PFSK-1 (cell line): ENCODE data around the gene SLC2A10.

Experiments
- FOXP2 ChIP-seq: optimal IDR thresholded peaks from 2 replicates; pipeline ENCODE3; 2011; ENCODE audit warnings: borderline replicate concordance, control low read depth, inconsistent platforms; ENCODE audit not compliant: insufficient read depth; ENCODE audit errors: extremely low read length, extremely low read depth
- POLR2AphosphoS5 ChIP-seq: IDR thresholded peaks from 2 replicates; pipeline ENCODE4 v1.6.1; 2012; ENCODE audit warnings: low read depth, mild to moderate bottlenecking, control low read depth, low read length, moderate library complexity
- REST ChIP-seq, 2 experiments: IDR thresholded peaks; 2 replicates each; pipeline versions ENCODE4 v1.6.1 to v1.8.0; 2011 to 2012; ENCODE audit warnings: low read depth in 2 of 2, low read length in 2 of 2, control low read depth in 1 of 2, inconsistent platforms in 1 of 2, mild to moderate bottlenecking in 1 of 2, moderate library complexity in 1 of 2; ENCODE audit not compliant: insufficient read depth in 1 of 2
- SIN3A ChIP-seq: IDR thresholded peaks from 2 replicates; pipeline ENCODE4 v1.6.1; 2012; ENCODE audit warnings: mild to moderate bottlenecking, low read length, moderate library complexity, borderline replicate concordance; ENCODE audit not compliant: insufficient read depth
- TAF1 ChIP-seq: IDR thresholded peaks from 2 replicates; pipeline ENCODE4 v1.6.1; 2012; ENCODE audit warnings: low read length, control low read depth, borderline replicate concordance; ENCODE audit not compliant: insufficient read depth

The SLC2A10 gene

GRCh38 chr20:46683939-46684750 lies 25.3 kb upstream of the SLC2A10 start:
- no peak for TF ChIP-seq TAF1
- no peak for TF ChIP-seq FOXP2
- TF ChIP-seq SIN3A: no peak
- no peak for TF ChIP-seq REST (IDR thresholded peaks at IDR 0.05; ENCODE audit: insufficient read depth in 1 of 2, low read depth in 2 of 2, low read length in 2 of 2)
- TF ChIP-seq POLR2AphosphoS5: no peak

GRCh38 chr20:46688151-46689081 lies 21.0 kb upstream of the SLC2A10 start:
- TF ChIP-seq POLR2AphosphoS5: no peak
- TF ChIP-seq SIN3A: 0 out of 2 replicates have a peak, but pooled peaks have one; percentile 22

- TF ChIP-seq POLR2AphosphoS5 (peak; percentile 69; the same call in 1 of the 2 replicates), TAF1 (peak; percentile 86; the same call in 1 of the 2 replicates), SIN3A (no peak)
Measured at GRCh38 chr20:46689082-46689753, 20.2 kb upstream of the SLC2A10 start, which contains the start of gene TP53RK. Gene TP53RK, minus strand, starts transcription at chr20:46689444. Its CDS starts 30 bp downstream, at chr20:46689414.

GRCh38 chr20:46689754-46690085 lies 19.7 kb upstream of the SLC2A10 start:
- TF ChIP-seq POLR2AphosphoS5 (peak; percentile 55; the same call in 1 of the 2 replicates), SIN3A (no peak)

GRCh38 chr20:46690219-46691106 lies 19.0 kb upstream of the SLC2A10 start:
- TF ChIP-seq POLR2AphosphoS5 (no peak), TAF1 (no peak), FOXP2 (no peak), REST (IDR thresholded peaks at IDR 0.05; ENCODE audit: insufficient read depth in 1 of 2, low read depth in 2 of 2, low read length in 2 of 2) (no peak), SIN3A (no peak)

- TF ChIP-seq REST (IDR thresholded peaks at IDR 0.05; ENCODE audit: insufficient read depth in 1 of 2, low read depth in 2 of 2, low read length in 2 of 2) (no peak), POLR2AphosphoS5 (no peak), FOXP2 (no peak), SIN3A (no peak), TAF1 (no peak)
Measured at GRCh38 chr20:46691196-46691595, 18.3 kb upstream of the SLC2A10 start.
